ENCODE results near the gene GGA2.
A peak's percentile ranks its signal among the peaks of the same experiment; 100 is the strongest.
"Not testable (repeated sequence)": the region's sequence is repeated elsewhere in the genome, so short reads cannot be mapped to it uniquely, and the experiment has no call there.

Gene GGA2, protein sequence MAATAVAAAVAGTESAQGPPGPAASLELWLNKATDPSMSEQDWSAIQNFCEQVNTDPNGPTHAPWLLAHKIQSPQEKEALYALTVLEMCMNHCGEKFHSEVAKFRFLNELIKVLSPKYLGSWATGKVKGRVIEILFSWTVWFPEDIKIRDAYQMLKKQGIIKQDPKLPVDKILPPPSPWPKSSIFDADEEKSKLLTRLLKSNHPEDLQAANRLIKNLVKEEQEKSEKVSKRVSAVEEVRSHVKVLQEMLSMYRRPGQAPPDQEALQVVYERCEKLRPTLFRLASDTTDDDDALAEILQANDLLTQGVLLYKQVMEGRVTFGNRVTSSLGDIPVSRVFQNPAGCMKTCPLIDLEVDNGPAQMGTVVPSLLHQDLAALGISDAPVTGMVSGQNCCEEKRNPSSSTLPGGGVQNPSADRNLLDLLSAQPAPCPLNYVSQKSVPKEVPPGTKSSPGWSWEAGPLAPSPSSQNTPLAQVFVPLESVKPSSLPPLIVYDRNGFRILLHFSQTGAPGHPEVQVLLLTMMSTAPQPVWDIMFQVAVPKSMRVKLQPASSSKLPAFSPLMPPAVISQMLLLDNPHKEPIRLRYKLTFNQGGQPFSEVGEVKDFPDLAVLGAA

GRCh38 chr16:23510164-23510914 is at the start of gene GGA2:
TSS of gene GGA2 (minus strand) at chr16:23510494. CDS start at chr16:23510411, 83 bp downstream.
- DNase-seq, result peak; percentile 88

GRCh38 chr16:23557779-23558702 is 47.7 kb upstream of the GGA2 start:
- peak; percentile 26 for DNase-seq

- DNase-seq, result peak; percentile 100
These were observed 46.8 kb upstream of the GGA2 start, which contains the start of the genes EARS2 and UBFD1 for GRCh38 chr16:23556881-23557778. TSS of gene EARS2 (minus strand) at chr16:23557350. CDS start at chr16:23557343, 7 bp downstream. TSS of gene UBFD1 (plus strand) at chr16:23557727. CDS start at chr16:23557743, 16 bp downstream.

GRCh38 chr16:23554536-23554935 is 44.2 kb upstream of the GGA2 start:
- no peak for DNase-seq

DNA sequence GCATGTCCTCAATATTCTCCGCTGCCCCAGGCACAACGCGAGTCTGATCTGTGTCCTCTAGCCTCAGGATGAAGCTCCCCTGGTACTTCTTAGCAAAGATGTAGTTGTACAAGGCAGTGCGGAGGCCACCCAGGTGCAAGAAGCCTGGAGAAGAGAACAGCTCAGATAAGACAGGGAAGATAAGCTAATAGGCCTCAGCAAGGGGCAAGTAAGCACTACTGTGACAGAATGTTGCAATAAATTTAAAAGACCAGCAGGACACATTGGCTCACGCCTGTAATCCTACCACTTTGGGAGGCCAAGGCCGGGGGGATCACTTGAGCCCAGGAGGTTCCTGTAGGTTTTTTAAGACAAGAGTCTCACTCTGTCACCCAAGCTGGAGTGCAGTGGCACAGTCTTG is 41.9 kb upstream of the GGA2 start:
- DNase-seq, result no peak

DNA sequence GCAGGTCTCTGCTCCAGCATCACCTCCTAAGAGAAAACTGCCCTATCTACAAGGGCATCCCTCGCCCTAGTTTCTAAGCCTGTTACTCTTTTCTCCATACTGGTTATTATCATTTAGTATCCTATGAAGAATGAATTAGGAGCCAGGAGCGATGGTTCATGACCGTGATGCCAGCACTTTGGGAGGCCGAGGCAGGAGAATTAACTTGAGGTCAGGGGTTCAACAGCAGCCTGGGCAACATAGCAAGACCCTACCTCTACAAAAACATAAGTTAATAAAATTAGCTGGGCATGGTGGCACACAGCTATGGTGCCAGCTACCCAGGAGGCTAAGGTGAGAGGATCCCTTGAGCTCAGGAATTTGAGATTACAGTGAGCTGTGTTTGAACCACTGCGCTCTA is 39.6 kb upstream of the GGA2 start:
- DNase-seq, result no peak

GRCh38 chr16:23544436-23544835 is 34.1 kb upstream of the GGA2 start:
- DNase-seq, result no peak

DNA sequence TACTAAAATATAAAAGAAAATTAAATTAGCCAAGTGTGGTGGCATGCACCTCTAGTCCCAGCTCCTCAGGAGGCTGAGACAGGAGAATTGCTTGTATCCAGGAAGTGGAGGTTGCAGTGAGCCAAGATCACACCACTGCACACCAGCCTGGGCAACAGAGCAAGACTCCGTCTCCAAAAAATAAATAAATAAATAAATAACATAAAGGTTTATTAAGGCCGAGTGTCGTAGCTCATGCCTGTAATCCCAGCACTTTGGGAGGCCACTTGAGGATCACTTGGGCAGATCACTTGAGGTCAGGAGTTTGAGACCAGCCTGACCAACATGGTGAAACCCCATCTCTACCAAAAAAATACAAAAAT is 30.5 kb upstream of the GGA2 start:
- not testable (repeated sequence) for DNase-seq

GRCh38 chr16:23539984-23540816 is 29.9 kb upstream of the GGA2 start:
- DNase-seq, result no peak

- no peak for DNase-seq
These were observed 28.6 kb upstream of the GGA2 start for GRCh38 chr16:23538919-23539278.

DNA sequence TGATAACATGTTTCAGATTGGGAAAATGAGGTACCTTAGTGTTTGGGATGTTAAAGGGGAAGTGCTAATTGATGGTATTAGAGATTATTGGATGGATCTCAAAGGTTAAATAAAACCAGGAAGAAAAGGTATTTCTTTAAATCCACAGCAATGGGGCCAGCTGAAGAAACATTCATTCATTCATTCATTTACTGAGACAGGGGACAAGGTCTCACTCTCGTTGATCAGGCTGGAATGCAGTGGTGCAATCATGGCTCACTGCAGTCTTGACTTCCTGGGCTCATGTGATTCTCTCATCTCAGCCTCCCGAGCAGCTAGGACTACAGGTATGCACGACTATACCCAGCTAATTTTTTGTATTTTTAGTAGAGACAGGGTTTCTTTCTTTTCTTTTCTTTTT is 27.1 kb upstream of the GGA2 start:
- no peak for DNase-seq

DNA sequence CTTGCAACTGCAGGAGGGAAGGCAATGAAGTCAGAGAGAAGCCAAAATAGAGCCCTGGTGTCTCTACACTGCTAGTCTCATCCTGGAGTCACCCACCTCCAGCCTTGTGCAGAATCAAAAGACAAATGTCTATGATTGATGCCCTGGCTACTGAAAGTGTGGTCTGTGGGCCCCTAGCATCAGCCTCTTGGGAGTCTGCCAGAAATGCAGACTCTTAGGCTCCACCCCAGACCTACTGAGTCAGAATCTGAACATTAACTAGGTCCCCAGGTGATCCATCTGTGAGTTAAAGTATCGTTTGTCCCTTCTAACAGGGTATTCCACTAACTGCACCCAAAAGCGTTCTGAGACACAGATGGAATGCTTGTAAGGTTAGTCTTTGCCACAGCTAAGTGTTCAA is 25.6 kb upstream of the GGA2 start:
- no peak for DNase-seq

GRCh38 chr16:23534868-23535860 is 24.9 kb upstream of the GGA2 start:
- no peak for DNase-seq

DNA sequence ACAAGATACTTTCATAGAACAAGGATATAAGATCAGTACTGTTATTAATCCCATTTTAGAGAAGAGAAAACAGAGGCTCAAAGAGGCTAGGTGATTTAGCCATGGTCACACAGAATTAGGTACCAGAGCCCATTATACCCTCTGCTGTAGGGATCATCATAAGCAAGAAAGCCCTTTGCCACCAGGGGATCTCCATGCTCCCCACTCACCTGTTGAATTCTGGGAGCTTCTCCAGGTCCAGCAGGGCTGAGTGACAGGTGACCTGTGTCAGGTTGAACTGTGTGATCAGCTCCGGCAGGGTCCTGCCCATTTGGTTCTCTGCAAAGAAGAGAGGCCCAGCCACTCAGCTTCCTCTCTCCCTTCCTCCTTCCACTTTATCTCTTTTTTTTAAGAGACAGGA is 22.2 kb upstream of the GGA2 start:
- DNase-seq, result no peak

- no peak for DNase-seq
These were observed 19.8 kb upstream of the GGA2 start for GRCh38 chr16:23530062-23530461.

- no peak for DNase-seq
These were observed 18.5 kb upstream of the GGA2 start for GRCh38 chr16:23528644-23529310.

DNA sequence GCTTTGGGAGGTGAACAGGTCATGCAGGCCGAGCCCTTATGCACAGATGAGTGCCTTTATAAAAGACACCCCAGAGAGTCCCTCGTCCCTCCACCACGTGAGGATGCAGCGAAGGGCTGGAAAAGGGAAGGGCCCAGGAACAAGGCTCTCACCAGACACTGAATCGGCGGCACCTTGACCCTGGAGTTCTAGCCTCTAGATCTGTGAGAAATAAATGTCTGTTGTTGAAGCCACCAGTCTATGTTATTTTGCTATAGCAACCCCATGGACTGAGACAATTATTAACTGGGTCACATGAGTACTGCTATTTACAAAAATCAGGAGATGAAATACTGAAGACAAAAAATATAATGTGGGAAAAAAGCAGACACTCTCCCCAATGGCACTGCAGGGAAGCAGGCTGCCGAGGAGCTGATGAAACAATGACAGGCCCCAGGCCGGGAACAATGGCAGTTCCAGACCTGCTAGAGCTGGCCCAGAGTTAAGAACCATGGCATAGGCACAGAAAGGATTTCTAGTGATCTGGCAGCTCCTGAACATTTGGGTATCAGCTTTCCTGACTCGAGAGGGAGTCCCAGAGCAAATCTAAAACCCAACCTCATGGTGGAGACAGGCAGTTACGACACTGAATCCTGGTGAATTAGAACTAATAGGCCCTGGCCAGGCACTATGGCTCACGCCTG is 17.8 kb upstream of the GGA2 start:
- no peak for DNase-seq

DNA sequence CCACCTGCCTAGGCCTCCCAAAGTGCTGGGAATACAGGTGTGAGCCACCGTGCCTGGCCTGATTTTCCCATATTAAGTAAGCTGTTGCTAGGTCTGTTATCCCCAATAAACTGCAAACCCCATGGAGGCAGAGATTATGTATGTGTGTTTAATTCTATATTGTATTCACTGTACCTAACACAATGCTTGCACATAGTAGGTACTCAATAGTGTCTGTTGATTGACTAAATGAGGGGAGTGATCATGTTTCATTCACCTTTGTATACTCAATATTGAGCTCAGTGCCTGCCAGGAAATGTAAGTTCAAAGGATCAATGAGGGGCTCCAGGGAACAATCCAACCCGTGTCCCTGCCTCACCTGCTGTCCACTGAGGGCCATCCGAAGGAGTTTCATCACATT is 14.6 kb upstream of the GGA2 start:
- no peak for DNase-seq
